K562 (cell line): ENCODE measurements around the gene TULP1. TPM values are rescaled to one million over a fixed set of nuclear protein-coding genes. Genes with fewer than 3 reads are reported as not detected.

Source experiments
- CREBBP ChIP-seq: IDR thresholded peaks from one replicate; pipeline ENCODE4 v1.6.1; 2012; ENCODE audit warnings: low read depth, mild to moderate bottlenecking, control low read depth, inconsistent platforms, low read length
- FOXK1 ChIP-seq: sonication (generic); formaldehyde crosslinking; IDR thresholded peaks from 2 replicates; pipeline ENCODE4 v1.8.0; 2022; ENCODE audit warnings: missing genetic modification reagents, mild to moderate bottlenecking, borderline replicate concordance
- GABPB2 ChIP-seq: fragments of 250-450 bp; sonication (Bioruptor Pico); conservative IDR thresholded peaks from 2 replicates; pipeline ENCODE4 v1.5.1; 2021; ENCODE audit warnings: mild to moderate bottlenecking
- JUND ChIP-seq, 2 experiments: IDR thresholded peaks; 2 replicates in 1 of 2; 3 replicates in 1 of 2; pipeline ENCODE4 v1.6.1; 2011; ENCODE audit warnings: borderline replicate concordance in 2 of 2, low read depth in 2 of 2, low read length in 2 of 2, improper control_type of control experiment in 1 of 2, missing biosample characterization in 1 of 2, missing genetic modification characterization in 1 of 2, missing genetic modification reagents in 1 of 2
- MGA ChIP-seq: fragments of 450-650 bp; IDR thresholded peaks from 2 replicates; pipeline ENCODE4 v1.6.1; 2016; ENCODE audit warnings: mild to moderate bottlenecking, moderate library complexity
- MTA3 ChIP-seq: fragments of 450-650 bp; formaldehyde crosslinking; IDR thresholded peaks from 2 replicates; pipeline ENCODE4 v1.6.1; 2017; ENCODE audit warnings: mild to moderate bottlenecking, borderline replicate concordance
- PHF8 ChIP-seq: fragments of 200-600 bp; sonication (generic); IDR thresholded peaks from 2 replicates; pipeline ENCODE4 v1.6.1; 2012; ENCODE audit warnings: mixed run types, mild to moderate bottlenecking, inconsistent platforms, low read length, moderate library complexity, borderline replicate concordance
- RAD51 ChIP-seq: fragments of 450-650 bp; IDR thresholded peaks from 2 replicates; pipeline ENCODE4 v1.7.1; 2016; ENCODE audit warnings: low read depth, mild to moderate bottlenecking, borderline replicate concordance
- SUPT5H ChIP-seq: fragments of 450-650 bp; IDR thresholded peaks from 2 replicates; pipeline ENCODE4 v1.6.1; 2016
- USF1 ChIP-seq: sonication (generic); formaldehyde crosslinking; IDR thresholded peaks from 2 replicates; pipeline ENCODE4 v1.9.0; 2022; ENCODE audit warnings: mild to moderate bottlenecking, missing genetic modification reagents
- USF2 ChIP-seq: sonication (generic); formaldehyde crosslinking; IDR thresholded peaks from 2 replicates; pipeline ENCODE4 v1.5.0; 2020; ENCODE audit warnings: missing genetic modification reagents
- ZC3H4 ChIP-seq: sonication (generic); formaldehyde crosslinking; IDR thresholded peaks from 2 replicates; pipeline ENCODE4 v1.9.0; 2021; ENCODE audit warnings: missing genetic modification reagents, borderline replicate concordance
- ZNF561 ChIP-seq: fragments of 450-650 bp; formaldehyde crosslinking; conservative IDR thresholded peaks from 2 replicates; pipeline ENCODE4 v1.4.0; 2020; ENCODE audit warnings: mild to moderate bottlenecking, moderate library complexity
- polyA plus RNA-seq, 8 experiments: library from polyadenylated mRNA; depleted of rRNA in 4 of 8; stranded (reverse) in 5 of 8; unstranded in 3 of 8; fragments of >200 nt; fragmentation: Nextera tagmentation in 2 of 8; fragmentation: Illumina TruSeq in 1 of 8; extraction: Ambion mirVana in 2 of 8; extraction: Trizol in 1 of 8; gene quantifications; 2 replicates each; pipeline versions ENCODE4 v1.2.1 to v1.2.3, GENCODE V29; 2011 to 2014; ENCODE audit warnings: inconsistent platforms in 1 of 8, missing spikeins in 1 of 8
- total RNA-seq, 7 experiments: library from RNA; depleted of rRNA in 6 of 7; stranded (reverse); fragments of >200 nt in 6 of 7; fragmentation: Illumina TruSeq in 2 of 7; extraction: Trizol in 2 of 7; gene quantifications; 2 replicates each; pipeline versions ENCODE4 v1.2.1 to v1.2.3, GENCODE V29; 2011 to 2021; ENCODE audit warnings: low replicate concordance in 1 of 7

Gene TULP1
- total and polyA plus RNA-seq, 9 of the 15 experiments (the other 6 are each of a cell fraction or from before 2014, with no cell fraction given): 0.06 to 0.17 (median 0.09) TPM; not detected in 6

- no peak for TF ChIP-seq ZNF561 (CRISPR knock-in tag)
- no peak for TF ChIP-seq CREBBP
- TF ChIP-seq FOXK1 (CRISPR knock-in tag): no peak
- 0 out of 2 replicates have a peak, but pooled peaks have one; percentile 11 for TF ChIP-seq JUND (IDR thresholded peaks at IDR 0.05; ENCODE audit: borderline replicate concordance, low read depth, low read length)
- no peak for TF ChIP-seq JUND (tag; IDR thresholded peaks at IDR 0.05; ENCODE audit: borderline replicate concordance, low read depth, low read length)
- peak; percentile 63 for TF ChIP-seq RAD51
- TF ChIP-seq PHF8: no peak
- no peak for TF ChIP-seq GABPB2 (CRISPR knock-in tag)
- TF ChIP-seq SUPT5H: 0 out of 2 replicates have a peak, but pooled peaks have one; percentile 2
- 0 out of 2 replicates have a peak, but pooled peaks have one; percentile 8 for TF ChIP-seq MGA
- TF ChIP-seq USF1 (CRISPR knock-in tag): peak; percentile 73
- peak; percentile 71 for TF ChIP-seq USF2 (CRISPR knock-in tag)
- TF ChIP-seq MTA3: 0 out of 2 replicates have a peak, but pooled peaks have one; percentile 11
- peak; percentile 19; the same call in 1 of the 2 replicates for TF ChIP-seq ZC3H4
These were observed 42.7 kb downstream of the TULP1 start (continued) for GRCh38 chr6:35469751-35470662.
